HCT116 (cell line): Measurements from ENCODE around the gene PLCD4. TPM values are rescaled to one million over a fixed set of nuclear protein-coding genes. Genes with fewer than 3 reads are reported as not detected.

Experiments
- ATAC-seq: fragments of 200-7000 bp; cut with Tn5 transposase; 2 replicates; pipeline ENCODE4 v1.9.1; 2020; ENCODE audit warnings: mild to moderate bottlenecking, moderate library complexity
- BruUV-seq: library from RNA; stranded (reverse); fragments of 400-500 nt; replicated peaks from 2 replicates; lab custom pipeline; 2021; lab: Mats Ljungman, UMichigan
- CTCF ChIA-PET: fragments of 300-600 bp; sonication (Branson Sonifier 250); formaldehyde crosslinking; loops from one replicate; lab custom pipeline; 2021; ENCODE audit warnings: antibody characterized with exemption; lab: Charles Lee
- POLR2A ChIA-PET: fragments of 300-600, 350-600 bp; sonication (Branson Sonifier 250); formaldehyde crosslinking; loops from one replicate; lab custom pipeline; 2021; ENCODE audit warnings: antibody characterized with exemption; lab: Charles Lee
- RAD21 ChIA-PET, 2 experiments: fragments of 300-600 bp; sonication (Branson Sonifier 250); formaldehyde crosslinking; loops; one replicate each; lab custom pipeline; 2023; ENCODE audit warnings: low total read pairs in 2 of 2; ENCODE audit not compliant: uncharacterized antibody in 2 of 2, unreplicated experiment in 2 of 2, low non-redundant PET in 1 of 2; lab: Charles Lee
- DNase-seq: peaks from one replicate; pipeline ENCODE4 v3.0.0-alpha.2; 2010; ENCODE audit warnings: low read depth, low spot score
- H2AFZ ChIP-seq: fragments of 200-600 bp; shearing (Covaris generic), sonication (generic); 2 replicates; pipeline ENCODE4 v1.6.1; 2017; ENCODE audit warnings: low read depth, mixed run types, mixed read lengths, antibody characterized with exemption, low read length; ENCODE audit not compliant: poor library complexity, severe bottlenecking
- H3K27ac ChIP-seq: 2 replicates; pipeline ENCODE4 v1.5.1; 2012; ENCODE audit warnings: low read depth, low read length
- H3K27me3 ChIP-seq: fragments of 200-600 bp; sonication (generic); 2 replicates; pipeline ENCODE4 v1.6.1; 2016; ENCODE audit warnings: mixed run types, low read length, mixed read lengths; ENCODE audit not compliant: insufficient read depth
- H3K36me3 ChIP-seq, 2 experiments: fragments of 200-500 bp in 1 of 2; fragments of 200-600 bp in 1 of 2; sonication (Bioruptor generic) in 1 of 2; sonication (generic) in 1 of 2; 2 replicates each; pipeline versions ENCODE4 v1.5.1 to v1.6.1; 2014 to 2016; ENCODE audit warnings: low read length in 2 of 2, inconsistent platforms in 1 of 2, mixed read lengths in 1 of 2, mixed run types in 1 of 2; ENCODE audit not compliant: insufficient read depth in 2 of 2, control insufficient read depth in 1 of 2
- H3K4me1 ChIP-seq, 2 experiments: fragments of 200-600 bp in 1 of 2; sonication (generic) in 1 of 2; 2 replicates each; pipeline versions ENCODE4 v1.5.1 to v1.6.1; 2012 to 2017; ENCODE audit warnings: low read length in 2 of 2, inconsistent platforms in 1 of 2, mild to moderate bottlenecking in 1 of 2, mixed read lengths in 1 of 2, mixed run types in 1 of 2, moderate library complexity in 1 of 2; ENCODE audit not compliant: insufficient read depth in 2 of 2, control insufficient read depth in 1 of 2
- H3K4me2 ChIP-seq: fragments of 200-600 bp; sonication (generic); 2 replicates; pipeline ENCODE4 v1.6.1; 2017; ENCODE audit warnings: mixed run types, low read length, mixed read lengths
- H3K4me3 ChIP-seq, 2 experiments: fragments of 200-600 bp in 1 of 2; sonication (generic) in 1 of 2; replicated peaks in 1 of 2; 2 replicates each; pipeline ENCODE4 v1.5.1; 2011 to 2016; ENCODE audit warnings: low read length in 2 of 2, control low read depth in 1 of 2, low read depth in 1 of 2, mild to moderate bottlenecking in 1 of 2, mixed read lengths in 1 of 2, mixed run types in 1 of 2
- H3K79me2 ChIP-seq: fragments of 200-600 bp; sonication (generic); 2 replicates; pipeline ENCODE4 v1.6.1; 2017; ENCODE audit warnings: mild to moderate bottlenecking, mixed run types, low read length, moderate library complexity, mixed read lengths; ENCODE audit not compliant: insufficient read depth
- H3K9ac ChIP-seq: fragments of 200-600 bp; sonication (generic); 2 replicates; pipeline ENCODE4 v1.6.1; 2016; ENCODE audit warnings: low read length, mixed read lengths
- H3K9me2 ChIP-seq: fragments of 200-600 bp; sonication (generic), shearing (Covaris generic); 2 replicates; pipeline ENCODE4 v1.6.1; 2017; ENCODE audit warnings: mixed run types, mild to moderate bottlenecking, moderate library complexity; ENCODE audit not compliant: insufficient read depth
- H3K9me3 ChIP-seq, 2 experiments: fragments of 200-500 bp in 1 of 2; fragments of 200-600 bp in 1 of 2; sonication (Bioruptor generic) in 1 of 2; sonication (generic) in 1 of 2; 2 replicates each; pipeline ENCODE4 v1.6.1; 2014 to 2017; ENCODE audit warnings: low read length in 2 of 2, mixed read lengths in 2 of 2, inconsistent platforms in 1 of 2, low read depth in 1 of 2, mild to moderate bottlenecking in 1 of 2, mixed run types in 1 of 2, moderate library complexity in 1 of 2; ENCODE audit not compliant: control insufficient read depth in 1 of 2, insufficient read depth in 1 of 2
- H4K20me1 ChIP-seq: fragments of 200-600 bp; sonication (generic), shearing (Covaris generic); 2 replicates; pipeline ENCODE4 v1.6.1; 2017; ENCODE audit warnings: mixed run types, mild to moderate bottlenecking, moderate library complexity; ENCODE audit not compliant: insufficient read depth
- CBX3 ChIP-seq: IDR thresholded peaks from 2 replicates; pipeline ENCODE4 v1.6.1; 2012; ENCODE audit warnings: low read depth
- CEBPB ChIP-seq: IDR thresholded peaks from 2 replicates; pipeline ENCODE4 v1.6.1; 2012; ENCODE audit warnings: low read depth
- ELF1 ChIP-seq: IDR thresholded peaks from 2 replicates; pipeline ENCODE4 v1.6.1; 2012; ENCODE audit warnings: low read depth, borderline replicate concordance
- EZH2phosphoT487 ChIP-seq: fragments of 200-600 bp; IDR thresholded peaks from 2 replicates; pipeline ENCODE4 v1.6.1; 2018; ENCODE audit warnings: antibody characterized with exemption, borderline replicate concordance
- JUND ChIP-seq: IDR thresholded peaks from 2 replicates; pipeline ENCODE4 v1.6.1; 2012
- POLR2A ChIP-seq: IDR thresholded peaks from 2 replicates; pipeline ENCODE4 v1.7.0; 2011; ENCODE audit warnings: borderline replicate concordance; ENCODE audit not compliant: insufficient read depth, insufficient read length; ENCODE audit errors: extremely low read depth
- POLR2AphosphoS5 ChIP-seq: IDR thresholded peaks from 2 replicates; pipeline ENCODE4 v1.6.1; 2011; ENCODE audit warnings: mild to moderate bottlenecking, low read depth, low read length, moderate library complexity
- RAD21 ChIP-seq: IDR thresholded peaks from 2 replicates; pipeline ENCODE4 v1.6.1; 2012; ENCODE audit warnings: low read depth, mild to moderate bottlenecking
- SIN3A ChIP-seq: IDR thresholded peaks from 2 replicates; pipeline ENCODE4 v1.6.1; 2012; ENCODE audit warnings: low read depth
- SP1 ChIP-seq: IDR thresholded peaks from 2 replicates; pipeline ENCODE4 v1.6.1; 2012; ENCODE audit warnings: low read depth
- SRF ChIP-seq: IDR thresholded peaks from 2 replicates; pipeline ENCODE4 v1.6.1; 2012; ENCODE audit warnings: low read depth
- ZFX ChIP-seq: fragments of 450-650 bp; IDR thresholded peaks from 2 replicates; pipeline ENCODE4 v1.6.1; 2017
- ZNF274 ChIP-seq: fragments of 200-500 bp; sonication (Bioruptor generic); IDR thresholded peaks from 2 replicates; pipeline ENCODE4 v1.6.1; 2014; ENCODE audit warnings: mild to moderate bottlenecking, low read depth, low read length, inconsistent platforms
- intact Hi-C: fragments of 100-400 bp; cut with micrococcal nuclease; formaldehyde crosslinking; loops from 2 replicates; pipeline ENCODE4 v1.10.0; 2022
- total RNA-seq: library from RNA; stranded (reverse); gene quantifications from one replicate; pipeline ENCODE4 v1.2.1, GENCODE V29; 2021; ENCODE audit not compliant: unreplicated experiment
- TF ChIP-seq, protein P1 (sequence below): IDR thresholded peaks from 2 replicates; pipeline ENCODE4 v1.6.1; 2012; ENCODE audit warnings: low read depth
- TF ChIP-seq, protein P2 (sequence below), 3 experiments: fragments of 200-600 bp in 1 of 3; sonication (generic) in 1 of 3; IDR thresholded peaks in 2 of 3; conservative IDR thresholded peaks in 1 of 3; 2 replicates each; pipeline ENCODE4 v1.5.1; 2012 to 2017; ENCODE audit warnings: low read depth in 2 of 3, low read length in 2 of 3, antibody characterized with exemption in 1 of 3, borderline replicate concordance in 1 of 3, control low read depth in 1 of 3, mild to moderate bottlenecking in 1 of 3, mixed read lengths in 1 of 3, mixed run types in 1 of 3, moderate library complexity in 1 of 3; ENCODE audit not compliant: insufficient read depth in 1 of 3
- TF ChIP-seq, protein P3 (sequence below): IDR thresholded peaks from 2 replicates; pipeline ENCODE4 v1.6.1; 2012
- TF ChIP-seq, protein P4 (sequence below): IDR thresholded peaks from 2 replicates; pipeline ENCODE4 v1.6.1; 2011; ENCODE audit warnings: mild to moderate bottlenecking, low read length, moderate library complexity; ENCODE audit not compliant: insufficient replicate concordance; ENCODE audit errors: extremely low read depth

Gene PLCD4
- total RNA-seq, 1 experiment from 2014 or later: 0.64 TPM

DNA sequence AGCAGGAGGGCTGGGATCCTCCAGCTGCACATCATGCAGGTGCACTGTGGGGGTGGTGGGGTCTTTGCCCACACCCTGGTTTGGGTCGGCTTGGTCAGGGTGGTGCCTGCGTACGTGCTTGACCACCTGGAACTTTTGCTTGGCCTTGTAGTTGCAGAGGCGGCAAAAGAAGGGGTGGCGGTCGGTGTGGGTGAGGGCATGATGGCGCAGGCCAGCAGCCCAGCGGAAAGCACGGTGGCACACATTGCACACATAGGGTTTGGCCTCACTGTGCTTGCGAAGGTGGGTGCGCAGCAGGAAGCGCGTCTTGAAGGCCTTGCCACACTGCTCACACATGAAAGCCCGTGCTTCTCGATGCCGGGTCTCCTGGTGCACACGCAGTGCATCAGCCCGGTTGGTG is 30.7 kb downstream of the PLCD4 start:
- Histone ChIP-seq H3K36me3 (peaks cover 37 to 40% of the 10 kb centered on the region in 2 experiments), H4K20me1 (no peaks in the 10 kb centered on the region), H3K9me3 (no peaks in the 10 kb centered on the region), H3K4me1 (no peaks in the 10 kb centered on the region), H3K27ac (no peak overlapping the region), H2AFZ (no peak overlapping the region), H3K9ac (no peak overlapping the region), H3K4me3 (no peak overlapping the region), H3K79me2 (no peaks in the 10 kb centered on the region; the same call in 1 of the 2 replicates), H3K9me2 (no peaks in the 10 kb centered on the region), H3K4me2 (no peak overlapping the region), H3K27me3 (no peaks in the 10 kb centered on the region)
- POLR2A ChIA-PET: no interaction called here
- RAD21 ChIA-PET: no interaction called here
- CTCF ChIA-PET: no interaction called here
- ATAC-seq: no peak
- no peak for DNase-seq
- intact Hi-C loops: no loop called here
- no TSS peak for BruUV-seq
- TF ChIP-seq, protein P1, sequence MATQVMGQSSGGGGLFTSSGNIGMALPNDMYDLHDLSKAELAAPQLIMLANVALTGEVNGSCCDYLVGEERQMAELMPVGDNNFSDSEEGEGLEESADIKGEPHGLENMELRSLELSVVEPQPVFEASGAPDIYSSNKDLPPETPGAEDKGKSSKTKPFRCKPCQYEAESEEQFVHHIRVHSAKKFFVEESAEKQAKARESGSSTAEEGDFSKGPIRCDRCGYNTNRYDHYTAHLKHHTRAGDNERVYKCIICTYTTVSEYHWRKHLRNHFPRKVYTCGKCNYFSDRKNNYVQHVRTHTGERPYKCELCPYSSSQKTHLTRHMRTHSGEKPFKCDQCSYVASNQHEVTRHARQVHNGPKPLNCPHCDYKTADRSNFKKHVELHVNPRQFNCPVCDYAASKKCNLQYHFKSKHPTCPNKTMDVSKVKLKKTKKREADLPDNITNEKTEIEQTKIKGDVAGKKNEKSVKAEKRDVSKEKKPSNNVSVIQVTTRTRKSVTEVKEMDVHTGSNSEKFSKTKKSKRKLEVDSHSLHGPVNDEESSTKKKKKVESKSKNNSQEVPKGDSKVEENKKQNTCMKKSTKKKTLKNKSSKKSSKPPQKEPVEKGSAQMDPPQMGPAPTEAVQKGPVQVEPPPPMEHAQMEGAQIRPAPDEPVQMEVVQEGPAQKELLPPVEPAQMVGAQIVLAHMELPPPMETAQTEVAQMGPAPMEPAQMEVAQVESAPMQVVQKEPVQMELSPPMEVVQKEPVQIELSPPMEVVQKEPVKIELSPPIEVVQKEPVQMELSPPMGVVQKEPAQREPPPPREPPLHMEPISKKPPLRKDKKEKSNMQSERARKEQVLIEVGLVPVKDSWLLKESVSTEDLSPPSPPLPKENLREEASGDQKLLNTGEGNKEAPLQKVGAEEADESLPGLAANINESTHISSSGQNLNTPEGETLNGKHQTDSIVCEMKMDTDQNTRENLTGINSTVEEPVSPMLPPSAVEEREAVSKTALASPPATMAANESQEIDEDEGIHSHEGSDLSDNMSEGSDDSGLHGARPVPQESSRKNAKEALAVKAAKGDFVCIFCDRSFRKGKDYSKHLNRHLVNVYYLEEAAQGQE: no peak
- TF ChIP-seq SP1 (no peak), POLR2A (no peak), SRF (no peak), CBX3 (no peak), CEBPB (no peak), RAD21 (no peak), JUND (no peak), EZH2phosphoT487 (no peak), ZNF274 (no peak), POLR2AphosphoS5 (no peak), SIN3A (no peak), ZFX (no peak), ELF1 (no peak)
- TF ChIP-seq, protein P2, sequence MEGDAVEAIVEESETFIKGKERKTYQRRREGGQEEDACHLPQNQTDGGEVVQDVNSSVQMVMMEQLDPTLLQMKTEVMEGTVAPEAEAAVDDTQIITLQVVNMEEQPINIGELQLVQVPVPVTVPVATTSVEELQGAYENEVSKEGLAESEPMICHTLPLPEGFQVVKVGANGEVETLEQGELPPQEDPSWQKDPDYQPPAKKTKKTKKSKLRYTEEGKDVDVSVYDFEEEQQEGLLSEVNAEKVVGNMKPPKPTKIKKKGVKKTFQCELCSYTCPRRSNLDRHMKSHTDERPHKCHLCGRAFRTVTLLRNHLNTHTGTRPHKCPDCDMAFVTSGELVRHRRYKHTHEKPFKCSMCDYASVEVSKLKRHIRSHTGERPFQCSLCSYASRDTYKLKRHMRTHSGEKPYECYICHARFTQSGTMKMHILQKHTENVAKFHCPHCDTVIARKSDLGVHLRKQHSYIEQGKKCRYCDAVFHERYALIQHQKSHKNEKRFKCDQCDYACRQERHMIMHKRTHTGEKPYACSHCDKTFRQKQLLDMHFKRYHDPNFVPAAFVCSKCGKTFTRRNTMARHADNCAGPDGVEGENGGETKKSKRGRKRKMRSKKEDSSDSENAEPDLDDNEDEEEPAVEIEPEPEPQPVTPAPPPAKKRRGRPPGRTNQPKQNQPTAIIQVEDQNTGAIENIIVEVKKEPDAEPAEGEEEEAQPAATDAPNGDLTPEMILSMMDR (IDR thresholded peaks at IDR 0.05 in 2 of 3, conservative IDR thresholded peaks at IDR 0.05 in 1 of 3; ENCODE audit: borderline replicate concordance in 1 of 3, insufficient read depth in 1 of 3, low read depth in 2 of 3, low read length in 2 of 3): no peak
- TF ChIP-seq, protein P3, sequence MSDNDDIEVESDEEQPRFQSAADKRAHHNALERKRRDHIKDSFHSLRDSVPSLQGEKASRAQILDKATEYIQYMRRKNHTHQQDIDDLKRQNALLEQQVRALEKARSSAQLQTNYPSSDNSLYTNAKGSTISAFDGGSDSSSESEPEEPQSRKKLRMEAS: no peak
- TF ChIP-seq, protein P4, sequence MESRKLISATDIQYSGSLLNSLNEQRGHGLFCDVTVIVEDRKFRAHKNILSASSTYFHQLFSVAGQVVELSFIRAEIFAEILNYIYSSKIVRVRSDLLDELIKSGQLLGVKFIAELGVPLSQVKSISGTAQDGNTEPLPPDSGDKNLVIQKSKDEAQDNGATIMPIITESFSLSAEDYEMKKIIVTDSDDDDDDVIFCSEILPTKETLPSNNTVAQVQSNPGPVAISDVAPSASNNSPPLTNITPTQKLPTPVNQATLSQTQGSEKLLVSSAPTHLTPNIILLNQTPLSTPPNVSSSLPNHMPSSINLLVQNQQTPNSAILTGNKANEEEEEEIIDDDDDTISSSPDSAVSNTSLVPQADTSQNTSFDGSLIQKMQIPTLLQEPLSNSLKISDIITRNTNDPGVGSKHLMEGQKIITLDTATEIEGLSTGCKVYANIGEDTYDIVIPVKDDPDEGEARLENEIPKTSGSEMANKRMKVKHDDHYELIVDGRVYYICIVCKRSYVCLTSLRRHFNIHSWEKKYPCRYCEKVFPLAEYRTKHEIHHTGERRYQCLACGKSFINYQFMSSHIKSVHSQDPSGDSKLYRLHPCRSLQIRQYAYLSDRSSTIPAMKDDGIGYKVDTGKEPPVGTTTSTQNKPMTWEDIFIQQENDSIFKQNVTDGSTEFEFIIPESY: no peak
